ENCODE results near the gene ENTREP3. TPM values are rescaled to one million over a fixed set of nuclear protein-coding genes. Genes with fewer than 3 reads are reported as not detected.

Gene ENTREP3
- 10 to 100 TPM; 49.5 to 65.9 TPM for total RNA-seq
- 57.2 TPM for polyA plus RNA-seq (2013, experiment 1 of 2)
- polyA plus RNA-seq (2013, experiment 2 of 2): 49.2 TPM
- long read RNA-seq, experiment 1, transcript FAM189B-202 (12 exons, 3,082 nt): major isoform, 9 of 25 reads
- long read RNA-seq, experiment 1, partial matches to known transcripts: 8 of 25 reads
- long read RNA-seq, experiment 1, other reads (novel, unspliced or antisense): 8 of 25 reads
- long read RNA-seq, experiment 2, transcript FAM189B-202 (12 exons, 3,082 nt): major isoform, 25 of 49 reads
- long read RNA-seq, experiment 2, partial matches to known transcripts: 6 of 49 reads
- long read RNA-seq, experiment 2, other reads (novel, unspliced or antisense): 14 of 49 reads
- long read RNA-seq, experiment 3, partial matches to known transcripts: 5 of 5 reads
- long read RNA-seq, experiment 3, other reads (novel, unspliced or antisense): 0 of 5 reads
- long read RNA-seq, experiment 4, partial matches to known transcripts: 3 of 3 reads
- long read RNA-seq, experiment 4, other reads (novel, unspliced or antisense): 0 of 3 reads

DNA sequence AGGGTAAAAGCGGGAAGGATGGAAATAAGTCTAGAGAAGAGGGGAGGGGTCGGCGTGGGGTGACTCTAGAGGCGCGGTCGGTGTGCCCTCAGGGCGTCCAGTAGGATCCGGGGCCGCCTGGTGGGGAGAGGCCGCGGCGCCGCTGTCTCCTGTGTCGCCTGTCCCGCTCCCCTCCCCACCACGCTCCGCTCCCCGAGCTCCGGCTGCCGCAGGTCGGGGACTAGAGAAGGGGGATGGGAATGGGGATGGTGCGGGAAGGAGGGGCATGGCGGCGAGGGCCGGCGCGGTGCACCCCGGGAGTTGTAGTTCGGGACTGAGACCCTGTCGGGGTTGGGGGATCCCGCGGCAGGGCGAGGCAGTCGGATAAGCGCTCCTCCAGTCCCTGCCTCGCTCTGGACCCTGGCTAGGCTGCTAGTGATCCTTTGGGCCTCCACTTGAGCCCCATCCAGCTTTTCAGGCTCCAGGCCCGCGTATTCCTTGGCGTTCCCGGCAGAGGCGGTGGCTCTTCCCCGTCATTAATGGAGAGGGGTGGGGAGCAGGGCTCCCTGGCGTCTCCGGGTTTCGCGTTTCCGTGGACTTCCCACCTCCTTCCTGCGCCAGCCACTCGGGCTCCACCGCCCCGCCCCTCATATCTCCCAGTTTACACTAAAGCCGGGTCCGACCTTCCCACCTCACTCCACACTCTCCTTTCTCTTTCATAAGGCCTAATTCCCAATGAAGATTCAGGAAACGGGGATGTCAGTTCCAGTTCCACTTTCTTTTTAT is at the start of gene ENTREP3:
Gene ENTREP3, minus strand, starts transcription at position 241 of the 765 bp plus-strand sequence. CDS start 606 bp downstream, outside the sequence.
- peak within 1 kb of the TSS; percentile 79 for H3K27ac Mint-ChIP-seq
- peaks cover 24% of the 10 kb centered on the region for H3K36me3 Mint-ChIP-seq (ENCODE audit: low read depth)
- H3K4me1 ChIP-seq (ENCODE audit: control insufficient read depth, insufficient read depth, low read length): peaks cover 7% of the 10 kb centered on the region
- no peak within 1 kb of the TSS for H3K27ac ChIP-seq (ENCODE audit: low read depth, low read length)
- H3K9me3 Mint-ChIP-seq: no peaks in the 10 kb centered on the region
- H3K27me3 Mint-ChIP-seq (ENCODE audit: insufficient read depth): no peaks in the 10 kb centered on the region
- H3K9me3 ChIP-seq (ENCODE audit: control insufficient read depth, low read length): no peaks in the 10 kb centered on the region
- H3K27me3 ChIP-seq (ENCODE audit: control insufficient read depth, insufficient read depth, low read length, poor library complexity, severe bottlenecking): no peaks in the 10 kb centered on the region
- H3K4me3 Mint-ChIP-seq: peak within 1 kb of the TSS; percentile 69
- peak; percentile 96 for DNase-seq
- H3K4me3 ChIP-seq (ENCODE audit: low read length): peak within 1 kb of the TSS; percentile 76
- H3K36me3 ChIP-seq (ENCODE audit: control insufficient read depth, insufficient read depth, low read length): peaks cover 14% of the 10 kb centered on the region
- 2 to 8% methylated on average over 10 to 54 of the region's 54 CpGs for WGBS, 2 experiments (ENCODE audit: insufficient coverage in 1 of 2, insufficient read length in 1 of 2)
- peak; percentile 54 for TF ChIP-seq CTCF (conservative IDR thresholded peaks at IDR 0.05)
- H3K9ac ChIP-seq (ENCODE audit: extremely low read depth, low read length, poor library complexity, severe bottlenecking): peak within 1 kb of the TSS; percentile 20
- peaks cover 20% of the 10 kb centered on the region for H3K4me1 Mint-ChIP-seq

DNA sequence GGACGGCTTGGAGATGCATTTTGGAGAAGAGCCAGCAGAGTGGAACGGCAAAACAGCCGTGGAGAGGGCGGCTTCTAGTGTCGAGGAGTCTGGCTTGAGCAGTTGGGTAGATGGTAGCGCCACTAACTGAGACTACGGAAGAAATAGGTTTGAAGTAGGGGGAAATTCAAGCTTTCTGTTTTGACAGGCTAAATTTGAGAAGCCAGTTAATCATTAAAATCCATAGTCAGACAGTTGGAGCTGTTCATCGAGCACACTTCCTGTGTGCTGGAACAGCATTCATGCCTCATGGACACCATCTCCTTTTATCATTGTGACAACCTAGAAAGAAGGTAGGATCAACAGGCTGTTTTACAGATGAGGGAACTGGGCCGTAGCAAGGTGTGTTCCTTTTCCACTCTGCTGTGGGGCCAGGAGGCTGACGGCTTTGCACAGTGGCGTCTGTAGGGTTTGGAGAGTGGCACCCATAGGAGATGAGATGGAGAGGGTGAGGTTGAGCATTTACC is 49.3 kb upstream of the ENTREP3 start:
- Mint-ChIP-seq H3K27me3 (ENCODE audit: insufficient read depth) (peaks cover 2% of the 10 kb centered on the region), H3K4me1 (peaks cover 6% of the 10 kb centered on the region), H3K27ac (no peak overlapping the region), H3K9me3 (no peaks in the 10 kb centered on the region), H3K4me3 (no peak overlapping the region), H3K36me3 (ENCODE audit: low read depth) (no peaks in the 10 kb centered on the region)
- WGBS, 2 experiments (ENCODE audit: insufficient coverage in 1 of 2, insufficient read length in 1 of 2): 93 to 98% methylated on average over 8 to 11 of the region's 11 CpGs
- no peaks in the 10 kb centered on the region for H3K27me3 ChIP-seq (ENCODE audit: control insufficient read depth, insufficient read depth, low read length, poor library complexity, severe bottlenecking)
- no peak overlapping the region for H3K27ac ChIP-seq (ENCODE audit: low read depth, low read length)
- H3K9me3 ChIP-seq (ENCODE audit: control insufficient read depth, low read length): no peaks in the 10 kb centered on the region
- H3K4me1 ChIP-seq (ENCODE audit: control insufficient read depth, insufficient read depth, low read length): peaks cover 2% of the 10 kb centered on the region
- TF ChIP-seq CTCF (conservative IDR thresholded peaks at IDR 0.05): no peak
- H3K4me3 ChIP-seq (ENCODE audit: low read length): no peak overlapping the region
- DNase-seq: no peak
- no peaks in the 10 kb centered on the region for H3K36me3 ChIP-seq (ENCODE audit: control insufficient read depth, insufficient read depth, low read length)
- no peak overlapping the region for H3K9ac ChIP-seq (ENCODE audit: extremely low read depth, low read length, poor library complexity, severe bottlenecking)

GRCh38 chr1:155301342-155301841 is 46.1 kb upstream of the ENTREP3 start, which contains the start of gene PKLR:
Gene PKLR (minus strand): TSS chr1:155301438. CDS start chr1:155301395, 43 bp downstream.
- peaks cover 11% of the 10 kb centered on the region for H3K27me3 Mint-ChIP-seq (ENCODE audit: insufficient read depth)
- WGBS, 2 experiments (ENCODE audit: insufficient coverage in 1 of 2, insufficient read length in 1 of 2): 88 to 92% methylated on average over 4 to 5 of the region's 5 CpGs
- no peaks in the 10 kb centered on the region for H3K9me3 Mint-ChIP-seq
- Histone ChIP-seq H3K4me1 (ENCODE audit: control insufficient read depth, insufficient read depth, low read length) (no peaks in the 10 kb centered on the region), H3K4me3 (ENCODE audit: low read length) (no peak within 1 kb of the TSS), H3K27ac (ENCODE audit: low read depth, low read length) (no peak within 1 kb of the TSS), H3K36me3 (ENCODE audit: control insufficient read depth, insufficient read depth, low read length) (no peaks in the 10 kb centered on the region), H3K9me3 (ENCODE audit: control insufficient read depth, low read length) (no peaks in the 10 kb centered on the region), H3K27me3 (ENCODE audit: control insufficient read depth, insufficient read depth, low read length, poor library complexity, severe bottlenecking) (peaks cover 2% of the 10 kb centered on the region), H3K9ac (ENCODE audit: extremely low read depth, low read length, poor library complexity, severe bottlenecking) (no peak within 1 kb of the TSS)
- H3K27ac Mint-ChIP-seq: no peak within 1 kb of the TSS
- no peaks in the 10 kb centered on the region for H3K36me3 Mint-ChIP-seq (ENCODE audit: low read depth)
- H3K4me3 Mint-ChIP-seq: no peak within 1 kb of the TSS
- peaks cover 12% of the 10 kb centered on the region for H3K4me1 Mint-ChIP-seq
- DNase-seq: no peak
- TF ChIP-seq CTCF (conservative IDR thresholded peaks at IDR 0.05): no peak

Data from endodermal cell (in vitro differentiated cells).